ENCODE results near the gene NTRK3.

GRCh38 chr15:88247914-88248313 is 8.6 kb downstream of the NTRK3 start:
- TF ChIP-seq, protein P1, sequence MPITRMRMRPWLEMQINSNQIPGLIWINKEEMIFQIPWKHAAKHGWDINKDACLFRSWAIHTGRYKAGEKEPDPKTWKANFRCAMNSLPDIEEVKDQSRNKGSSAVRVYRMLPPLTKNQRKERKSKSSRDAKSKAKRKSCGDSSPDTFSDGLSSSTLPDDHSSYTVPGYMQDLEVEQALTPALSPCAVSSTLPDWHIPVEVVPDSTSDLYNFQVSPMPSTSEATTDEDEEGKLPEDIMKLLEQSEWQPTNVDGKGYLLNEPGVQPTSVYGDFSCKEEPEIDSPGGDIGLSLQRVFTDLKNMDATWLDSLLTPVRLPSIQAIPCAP (CRISPR knock-in tag; IDR thresholded peaks at IDR 0.05; ENCODE audit: low read depth), result no peak
- no peak for TF ChIP-seq HOXA5 (CRISPR knock-in tag; IDR thresholded peaks at IDR 0.05)
- no peak for TF ChIP-seq NFE2L1 (CRISPR knock-in tag; IDR thresholded peaks at IDR 0.05; ENCODE audit: borderline replicate concordance)
- TF ChIP-seq MIER3 (CRISPR knock-in tag; IDR thresholded peaks at IDR 0.05; ENCODE audit: borderline replicate concordance), result no peak
- TF ChIP-seq ZFP36 (IDR thresholded peaks at IDR 0.05; ENCODE audit: borderline replicate concordance, low read depth, low read length, partially characterized antibody), result no peak
- no peak for TF ChIP-seq MXI1 (IDR thresholded peaks at IDR 0.05; ENCODE audit: borderline replicate concordance, low read depth, low read length)
- no peak for TF ChIP-seq SMARCC2 (IDR thresholded peaks at IDR 0.05)
- TF ChIP-seq, protein P2, sequence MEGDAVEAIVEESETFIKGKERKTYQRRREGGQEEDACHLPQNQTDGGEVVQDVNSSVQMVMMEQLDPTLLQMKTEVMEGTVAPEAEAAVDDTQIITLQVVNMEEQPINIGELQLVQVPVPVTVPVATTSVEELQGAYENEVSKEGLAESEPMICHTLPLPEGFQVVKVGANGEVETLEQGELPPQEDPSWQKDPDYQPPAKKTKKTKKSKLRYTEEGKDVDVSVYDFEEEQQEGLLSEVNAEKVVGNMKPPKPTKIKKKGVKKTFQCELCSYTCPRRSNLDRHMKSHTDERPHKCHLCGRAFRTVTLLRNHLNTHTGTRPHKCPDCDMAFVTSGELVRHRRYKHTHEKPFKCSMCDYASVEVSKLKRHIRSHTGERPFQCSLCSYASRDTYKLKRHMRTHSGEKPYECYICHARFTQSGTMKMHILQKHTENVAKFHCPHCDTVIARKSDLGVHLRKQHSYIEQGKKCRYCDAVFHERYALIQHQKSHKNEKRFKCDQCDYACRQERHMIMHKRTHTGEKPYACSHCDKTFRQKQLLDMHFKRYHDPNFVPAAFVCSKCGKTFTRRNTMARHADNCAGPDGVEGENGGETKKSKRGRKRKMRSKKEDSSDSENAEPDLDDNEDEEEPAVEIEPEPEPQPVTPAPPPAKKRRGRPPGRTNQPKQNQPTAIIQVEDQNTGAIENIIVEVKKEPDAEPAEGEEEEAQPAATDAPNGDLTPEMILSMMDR (CRISPR knock-in tag; IDR thresholded peaks at IDR 0.05), result no peak
- TF ChIP-seq, protein P3, sequence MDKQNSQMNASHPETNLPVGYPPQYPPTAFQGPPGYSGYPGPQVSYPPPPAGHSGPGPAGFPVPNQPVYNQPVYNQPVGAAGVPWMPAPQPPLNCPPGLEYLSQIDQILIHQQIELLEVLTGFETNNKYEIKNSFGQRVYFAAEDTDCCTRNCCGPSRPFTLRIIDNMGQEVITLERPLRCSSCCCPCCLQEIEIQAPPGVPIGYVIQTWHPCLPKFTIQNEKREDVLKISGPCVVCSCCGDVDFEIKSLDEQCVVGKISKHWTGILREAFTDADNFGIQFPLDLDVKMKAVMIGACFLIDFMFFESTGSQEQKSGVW (CRISPR knock-in tag; IDR thresholded peaks at IDR 0.05; ENCODE audit: borderline replicate concordance), result no peak
- no peak for TF ChIP-seq KLF9 (CRISPR knock-in tag; IDR thresholded peaks at IDR 0.05; ENCODE audit: low read depth)
- TF ChIP-seq ZNF18 (CRISPR knock-in tag; IDR thresholded peaks at IDR 0.05; ENCODE audit: insufficient replicate concordance), result no peak
- TF ChIP-seq, protein P4, sequence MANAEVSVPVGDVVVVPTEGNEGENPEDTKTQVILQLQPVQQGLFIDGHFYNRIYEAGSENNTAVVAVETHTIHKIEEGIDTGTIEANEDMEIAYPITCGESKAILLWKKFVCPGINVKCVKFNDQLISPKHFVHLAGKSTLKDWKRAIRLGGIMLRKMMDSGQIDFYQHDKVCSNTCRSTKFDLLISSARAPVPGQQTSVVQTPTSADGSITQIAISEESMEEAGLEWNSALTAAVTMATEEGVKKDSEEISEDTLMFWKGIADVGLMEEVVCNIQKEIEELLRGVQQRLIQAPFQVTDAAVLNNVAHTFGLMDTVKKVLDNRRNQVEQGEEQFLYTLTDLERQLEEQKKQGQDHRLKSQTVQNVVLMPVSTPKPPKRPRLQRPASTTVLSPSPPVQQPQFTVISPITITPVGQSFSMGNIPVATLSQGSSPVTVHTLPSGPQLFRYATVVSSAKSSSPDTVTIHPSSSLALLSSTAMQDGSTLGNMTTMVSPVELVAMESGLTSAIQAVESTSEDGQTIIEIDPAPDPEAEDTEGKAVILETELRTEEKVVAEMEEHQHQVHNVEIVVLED (CRISPR knock-in tag; IDR thresholded peaks at IDR 0.05; ENCODE audit: borderline replicate concordance), result no peak
- no peak for TF ChIP-seq HMG20A (CRISPR knock-in tag; IDR thresholded peaks at IDR 0.05; ENCODE audit: borderline replicate concordance)
- TF ChIP-seq ZNF350 (CRISPR knock-in tag; IDR thresholded peaks at IDR 0.05; ENCODE audit: borderline replicate concordance, low read depth), result no peak
